Ishikawa (cell line): ENCODE results near the gene LAMA3.

ENCODE experiments used
- CEBPB ChIP-seq: IDR thresholded peaks from 2 replicates; pipeline ENCODE4 v1.6.1; 2012
- CREB1 ChIP-seq: IDR thresholded peaks from 2 replicates; pipeline ENCODE4 v1.6.1; 2012; ENCODE audit warnings: low read depth
- EGR1 ChIP-seq: IDR thresholded peaks from 2 replicates; pipeline ENCODE4 v1.6.1; 2012
- EP300 ChIP-seq: IDR thresholded peaks from 2 replicates; pipeline ENCODE4 v1.6.1; 2012; ENCODE audit warnings: borderline replicate concordance
- FOXM1 ChIP-seq: IDR thresholded peaks from 2 replicates; pipeline ENCODE4 v1.6.1; 2012; ENCODE audit warnings: low read depth, borderline replicate concordance
- MAX ChIP-seq: IDR thresholded peaks from 2 replicates; pipeline ENCODE4 v1.6.1; 2012
- RAD21 ChIP-seq: IDR thresholded peaks from 2 replicates; pipeline ENCODE4 v1.6.1; 2012; ENCODE audit warnings: low read depth
- TAF1 ChIP-seq: IDR thresholded peaks from 2 replicates; pipeline ENCODE4 v1.6.1; 2012; ENCODE audit warnings: low read depth, mild to moderate bottlenecking
- TCF12 ChIP-seq: IDR thresholded peaks from 2 replicates; pipeline ENCODE4 v1.6.1; 2012; ENCODE audit warnings: low read depth
- TEAD4 ChIP-seq: IDR thresholded peaks from 2 replicates; pipeline ENCODE4 v1.6.1; 2012

GRCh38 chr18:23784832-23785245, 95.6 kb downstream of the LAMA3 start:
- TF ChIP-seq FOXM1: no peak
- no peak for TF ChIP-seq CREB1
- no peak for TF ChIP-seq EP300
- no peak for TF ChIP-seq CEBPB
- no peak for TF ChIP-seq MAX
- TF ChIP-seq RAD21: no peak
- no peak for TF ChIP-seq TAF1
- TF ChIP-seq EGR1: no peak
- no peak for TF ChIP-seq TEAD4
- no peak for TF ChIP-seq TCF12
